Measurements from ENCODE around the gene SOD2. TPM values are rescaled to one million over a fixed set of nuclear protein-coding genes. Genes with fewer than 3 reads are reported as not detected.

Gene SOD2
- total and polyA plus RNA-seq, 9 of the 15 experiments (the other 6 are each of a cell fraction or from before 2014, with no cell fraction given) = 39.8 to 140 (median 95.8) TPM

GRCh38 chr6:159693128-159693893 lies at the start of gene SOD2 (continued):
- TF ChIP-seq SMARCE1 (IDR thresholded peaks at IDR 0.05) = no peak
- TF ChIP-seq NFIC (IDR thresholded peaks at IDR 0.05) = peak; percentile 47
- no peak for TF ChIP-seq TCFL5 (CRISPR knock-in tag; conservative IDR thresholded peaks at IDR 0.05)
- TF ChIP-seq HMGN3 (IDR thresholded peaks at IDR 0.05; ENCODE audit: borderline replicate concordance, extremely low read depth, insufficient read length, low read depth, low read length) = peak; percentile 84
- peak; percentile 89; the same call in 1 of the 2 replicates for TF ChIP-seq SREBF1 (IDR thresholded peaks at IDR 0.05; ENCODE audit: borderline replicate concordance, low read depth, low read length)
- TF ChIP-seq SRSF1 (IDR thresholded peaks at IDR 0.05; ENCODE audit: low read depth, low read length) = peak; percentile 39; the same call in 1 of the 2 replicates
- TF ChIP-seq POLR2G (IDR thresholded peaks at IDR 0.05; ENCODE audit: low read depth, low read length) = peak; percentile 98
- TF ChIP-seq ZEB2 (IDR thresholded peaks at IDR 0.05) = no peak
- no peak for TF ChIP-seq TEAD2 (tag; IDR thresholded peaks at IDR 0.05)
- TF ChIP-seq ELK1 (CRISPR knock-in tag; IDR thresholded peaks at IDR 0.05) = no peak
- TF ChIP-seq PML (IDR thresholded peaks at IDR 0.05; ENCODE audit: low read length) = peak; percentile 32; the same call in 1 of the 2 replicates
- TF ChIP-seq SMAD1 (IDR thresholded peaks at IDR 0.05; ENCODE audit: low read depth, low read length, partially characterized antibody) = peak; percentile 14
- no peak for TF ChIP-seq HSF4 (CRISPR knock-in tag; IDR thresholded peaks at IDR 0.05; ENCODE audit: borderline replicate concordance)
- TF ChIP-seq ARHGAP35 (IDR thresholded peaks at IDR 0.05; ENCODE audit: partially characterized antibody) = no peak
- no peak for TF ChIP-seq LARP7 (IDR thresholded peaks at IDR 0.05)
- no peak for TF ChIP-seq HMG20A (CRISPR knock-in tag; conservative IDR thresholded peaks at IDR 0.05)
- peak; percentile 87 for TF ChIP-seq NUFIP1 (IDR thresholded peaks at IDR 0.05; ENCODE audit: partially characterized antibody)
- TF ChIP-seq FOXP1 (CRISPR knock-in tag; IDR thresholded peaks at IDR 0.05) = no peak; the same call in 1 of the 2 replicates
- no peak for TF ChIP-seq MEF2A (IDR thresholded peaks at IDR 0.05; ENCODE audit: control insufficient read depth, low read depth, low read length)
- peak; percentile 67 for TF ChIP-seq GABPB1 (CRISPR knock-in tag; IDR thresholded peaks at IDR 0.05)
- TF ChIP-seq ZFX (CRISPR knock-in tag; IDR thresholded peaks at IDR 0.05) = peak; percentile 95
- TF ChIP-seq ZNF639 (CRISPR knock-in tag; conservative IDR thresholded peaks at IDR 0.05 in 1 of 2, IDR thresholded peaks at IDR 0.05 in 1 of 2) = no peak; a peak in 1 of 4 replicates
- TF ChIP-seq ZNF212 (CRISPR knock-in tag; IDR thresholded peaks at IDR 0.05) = 0 out of 2 replicates have a peak, but pooled peaks have one; percentile 57
- TF ChIP-seq GTF2A2 (tag; IDR thresholded peaks at IDR 0.05) = no peak
- no peak for TF ChIP-seq ZNF224 (CRISPR knock-in tag; IDR thresholded peaks at IDR 0.05)
- peak; percentile 88; the same call in 1 of the 2 replicates for TF ChIP-seq KAT7 (CRISPR knock-in tag; IDR thresholded peaks at IDR 0.05; ENCODE audit: borderline replicate concordance)
